Muscle of leg (tissue), 11 donors: Measurements from ENCODE around the gene LITAF. TPM values are rescaled to one million over a fixed set of nuclear protein-coding genes. Genes with fewer than 3 reads are reported as not detected.
"Not testable (repeated sequence)": the region's sequence is repeated elsewhere in the genome, so short reads cannot be mapped to it uniquely, and the experiment has no call there.

ENCODE experiments used
- DNase-seq: peaks from one replicate; pipeline ENCODE4 v3.0.0; 2013
- H3K27ac ChIP-seq: one replicate; pipeline ENCODE4 v1.5.1; 2013; ENCODE audit warnings: mild to moderate bottlenecking, low read length, control low read depth
- H3K27me3 ChIP-seq: one replicate; pipeline ENCODE4 v1.6.1; 2013; ENCODE audit warnings: low read length; ENCODE audit not compliant: control insufficient read depth, insufficient read depth
- H3K36me3 ChIP-seq: one replicate; pipeline ENCODE4 v1.6.1; 2013; ENCODE audit warnings: low read length; ENCODE audit not compliant: control insufficient read depth, insufficient read depth
- H3K4me1 ChIP-seq: one replicate; pipeline ENCODE4 v1.6.1; 2013; ENCODE audit warnings: low read length; ENCODE audit not compliant: control insufficient read depth, insufficient read depth
- H3K4me3 ChIP-seq: one replicate; pipeline ENCODE4 v1.5.1; 2013; ENCODE audit warnings: low read length, control low read depth
- H3K9me3 ChIP-seq: replicated peaks from 2 replicates; pipeline ENCODE4 v1.6.1; 2013; ENCODE audit warnings: low read depth, low read length; ENCODE audit not compliant: control insufficient read depth
- WGBS: methylation state at CpG from one replicate; pipeline ENCODE4 v1.1.5; 2013; ENCODE audit warnings: missing lambda C conversion rate; ENCODE audit not compliant: insufficient coverage; 5-methylcytosine and 5-hydroxymethylcytosine counted together
- polyA plus RNA-seq, 8 donors: library from polyadenylated mRNA; unstranded; fragments of 120-200 nt; gene quantifications; one replicate each; pipeline versions ENCODE4 v1.2.1 to v1.2.3, GENCODE V29; 2013; ENCODE audit warnings: inconsistent platforms in 1 of 8, low replicate concordance in 1 of 8; ENCODE audit not compliant: insufficient read length in 8 of 8, insufficient read depth in 1 of 8
- total RNA-seq: library from RNA; stranded (reverse); fragments of 120-200 nt; gene quantifications from one replicate; pipeline ENCODE4 v1.2.4, GENCODE V29; 2013

The LITAF gene
- total and polyA plus RNA-seq, 9 donors: 25.0 to 61.5 (median 45.7) TPM

DNA sequence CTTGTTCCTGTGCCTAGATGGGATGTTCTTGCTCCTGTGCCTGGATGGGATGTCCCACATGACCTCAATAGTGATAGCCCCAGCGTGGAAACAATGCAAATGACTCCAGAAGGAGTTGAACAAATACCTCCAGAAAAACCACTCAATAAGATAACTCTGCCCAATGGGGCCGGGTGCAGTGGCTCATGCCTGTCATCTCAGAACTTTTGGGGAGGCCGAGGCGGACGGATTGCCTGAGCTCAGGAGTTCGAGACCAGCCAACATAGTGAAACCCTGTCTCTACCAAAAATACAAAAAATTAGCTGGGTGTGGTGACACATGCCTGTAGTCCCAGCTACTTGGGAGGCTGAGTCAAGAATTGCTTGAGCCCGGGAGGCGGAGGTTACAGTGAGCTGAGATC is 15.2 kb upstream of the LITAF start:
- no peak for DNase-seq
- Histone ChIP-seq H3K27me3 (peaks cover 2% of the 10 kb centered on the region), H3K36me3 (no peaks in the 10 kb centered on the region), H3K27ac (no peak overlapping the region), H3K9me3 (no peaks in the 10 kb centered on the region), H3K4me1 (peaks cover 34% of the 10 kb centered on the region), H3K4me3 (no peak overlapping the region)
- WGBS: no CpG with 5 or more reads among the region's 8 CpGs

DNA sequence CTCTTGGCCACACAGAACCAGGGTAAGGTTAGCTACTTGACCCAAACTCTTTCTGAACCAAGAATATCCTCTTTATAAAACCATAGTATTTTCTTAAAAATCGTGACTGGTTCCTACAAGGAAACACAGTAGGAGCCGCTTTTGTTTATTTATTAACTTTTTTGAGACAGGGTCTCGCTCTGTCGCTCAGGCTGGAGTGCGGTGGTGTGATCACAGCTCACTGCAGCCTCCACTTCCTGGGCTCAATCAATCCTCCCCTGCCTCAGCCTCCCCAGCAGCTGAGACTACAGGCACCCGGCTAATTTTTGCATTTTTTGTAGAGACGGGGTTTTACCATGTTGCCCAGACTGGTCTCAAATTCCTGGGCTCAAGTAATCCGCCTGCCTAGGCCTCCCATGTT is 14.7 kb upstream of the LITAF start:
- Histone ChIP-seq H3K36me3 (no peaks in the 10 kb centered on the region), H3K4me1 (peaks cover 37% of the 10 kb centered on the region), H3K9me3 (no peaks in the 10 kb centered on the region), H3K4me3 (no peak overlapping the region), H3K27me3 (peaks cover 2% of the 10 kb centered on the region), H3K27ac (no peak overlapping the region)
- no peak for DNase-seq
- 95% methylated on average over 8 of the region's 8 CpGs for WGBS

DNA sequence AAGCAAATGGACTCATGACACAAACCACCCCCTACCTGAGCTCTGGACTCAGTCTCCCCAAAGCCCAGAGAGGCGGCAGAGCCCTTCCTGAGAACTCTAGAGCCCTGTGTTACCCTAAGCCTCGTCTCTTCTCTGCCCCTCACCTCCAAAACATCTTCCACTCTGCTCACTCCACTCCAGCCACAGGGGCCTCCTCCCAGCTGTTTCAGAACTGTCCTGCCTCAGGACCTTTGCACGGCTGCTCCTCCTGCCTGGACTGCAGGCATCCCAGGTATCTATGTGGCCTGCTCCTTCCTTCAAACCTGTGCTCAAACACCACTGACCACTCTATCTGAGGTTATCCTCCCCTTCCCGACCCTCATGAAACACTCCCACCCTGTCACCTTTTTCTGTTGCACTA is 12.9 kb upstream of the LITAF start:
- no peaks in the 10 kb centered on the region for H3K9me3 ChIP-seq
- peaks cover 2% of the 10 kb centered on the region for H3K27me3 ChIP-seq
- WGBS: 89% methylated on average over 3 of the region's 4 CpGs
- no peaks in the 10 kb centered on the region for H3K36me3 ChIP-seq
- H3K4me1 ChIP-seq: peaks cover 40% of the 10 kb centered on the region
- DNase-seq: no peak
- no peak overlapping the region for H3K27ac ChIP-seq
- H3K4me3 ChIP-seq: no peak overlapping the region

- H3K27me3 ChIP-seq: peaks cover 2% of the 10 kb centered on the region
- no peaks in the 10 kb centered on the region for H3K9me3 ChIP-seq
- peak; percentile 88 for DNase-seq
- WGBS: 29% methylated on average over 4 of the region's 14 CpGs
- H3K36me3 ChIP-seq: no peaks in the 10 kb centered on the region
- H3K4me1 ChIP-seq: peaks cover 30% of the 10 kb centered on the region
- H3K27ac ChIP-seq: peak overlapping the region; percentile 40
- H3K4me3 ChIP-seq: no peak overlapping the region
Measured at GRCh38 chr16:11597235-11598095, 10.7 kb upstream of the LITAF start.

- Histone ChIP-seq H3K27me3 (peaks cover 2% of the 10 kb centered on the region), H3K36me3 (no peaks in the 10 kb centered on the region), H3K4me3 (no peak overlapping the region), H3K4me1 (peaks cover 28% of the 10 kb centered on the region), H3K9me3 (no peaks in the 10 kb centered on the region), H3K27ac (no peak overlapping the region)
- 81% methylated on average over 3 of the region's 4 CpGs for WGBS
- DNase-seq: no peak
Measured at GRCh38 chr16:11596572-11597226, 10.0 kb upstream of the LITAF start.

DNA sequence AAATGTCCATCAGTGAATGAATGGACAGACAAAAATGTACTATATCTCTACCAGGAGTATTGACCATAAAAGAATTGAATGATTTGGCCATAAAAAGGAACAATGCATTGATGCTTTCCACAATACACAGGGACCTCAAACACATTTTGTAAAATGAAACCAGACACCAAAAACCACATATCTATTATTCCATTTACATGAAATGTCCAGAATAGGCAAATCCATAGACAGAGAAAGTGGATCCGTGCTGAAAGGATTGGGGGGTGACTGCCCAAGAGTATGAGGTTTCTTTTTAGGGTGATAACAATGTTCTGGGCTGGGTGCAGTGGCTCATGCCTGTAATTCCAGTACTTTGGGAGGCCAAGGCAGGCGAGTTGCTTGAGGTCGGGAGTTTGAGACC is 6.9 kb upstream of the LITAF start:
- Histone ChIP-seq H3K4me3 (no peak overlapping the region), H3K4me1 (peaks cover 28% of the 10 kb centered on the region), H3K36me3 (no peaks in the 10 kb centered on the region), H3K27ac (no peak overlapping the region), H3K9me3 (no peaks in the 10 kb centered on the region), H3K27me3 (peaks cover 2% of the 10 kb centered on the region)
- no peak for DNase-seq
- 78% methylated on average over 1 of the region's 3 CpGs for WGBS

DNA sequence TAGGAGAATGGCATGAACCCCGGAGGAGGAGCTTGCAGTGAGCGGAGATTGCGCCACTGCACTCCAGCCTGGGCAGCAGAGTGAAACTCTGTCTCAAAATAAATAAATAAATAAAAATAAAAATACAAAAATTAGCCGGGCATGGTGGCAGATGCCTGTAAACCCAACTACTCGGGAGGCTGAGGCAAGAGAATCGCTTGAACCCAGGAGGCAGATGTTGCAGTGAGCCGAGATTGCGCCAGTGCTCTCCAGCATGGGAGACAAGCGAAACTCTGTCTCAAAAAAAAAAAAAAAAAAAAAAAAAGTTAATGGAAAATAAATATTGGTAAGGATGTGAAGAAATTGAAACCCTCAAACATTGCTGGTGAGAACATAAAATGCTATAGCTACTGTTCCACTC is 6.4 kb upstream of the LITAF start:
- H3K27me3 ChIP-seq, H3K36me3 ChIP-seq, DNase-seq, H3K9me3 ChIP-seq, H3K27ac ChIP-seq, H3K4me3 ChIP-seq: not testable (repeated sequence)
- peaks cover 24% of the 10 kb centered on the region for H3K4me1 ChIP-seq
- WGBS: 84% methylated on average over 3 of the region's 9 CpGs

- not testable (repeated sequence) for H3K36me3 ChIP-seq, H3K9me3 ChIP-seq, H3K27ac ChIP-seq, DNase-seq, H3K4me3 ChIP-seq
- Histone ChIP-seq H3K27me3 (peaks cover 12% of the 10 kb centered on the region), H3K4me1 (peaks cover 17% of the 10 kb centered on the region)
- no CpG with 5 or more reads among the region's 5 CpGs for WGBS
Measured at GRCh38 chr16:11591630-11592029, 4.9 kb upstream of the LITAF start.

DNA sequence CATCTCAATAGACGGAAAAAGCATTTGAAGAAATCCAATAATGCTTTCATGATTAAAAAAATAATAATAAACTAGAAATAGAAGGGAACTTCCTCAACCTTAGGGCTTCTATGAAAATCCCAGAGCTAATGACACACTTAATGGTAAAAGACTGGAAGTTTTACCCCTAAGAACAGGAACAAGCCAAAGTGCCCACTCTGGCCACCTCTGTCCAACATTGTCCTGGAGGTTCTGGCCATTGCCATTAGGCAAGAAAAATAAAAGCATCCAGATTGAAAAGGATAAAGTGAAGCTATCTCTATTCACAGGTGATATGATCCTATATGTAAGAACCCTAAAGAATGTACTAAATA is 2.5 kb upstream of the LITAF start:
- peaks cover 21% of the 10 kb centered on the region for H3K27me3 ChIP-seq
- no peak for DNase-seq
- H3K4me1 ChIP-seq: peaks cover 18% of the 10 kb centered on the region
- no peak overlapping the region for H3K4me3 ChIP-seq
- H3K27ac ChIP-seq: no peak overlapping the region
- H3K36me3 ChIP-seq: no peaks in the 10 kb centered on the region
- WGBS: no CpG with 5 or more reads among the region's 1 CpG
- peaks cover 6% of the 10 kb centered on the region for H3K9me3 ChIP-seq

GRCh38 chr16:11588321-11589197 is 1.8 kb upstream of the LITAF start:
- Histone ChIP-seq H3K9me3 (peaks cover 6% of the 10 kb centered on the region), H3K36me3 (no peaks in the 10 kb centered on the region), H3K27ac (no peak overlapping the region), H3K4me3 (no peak overlapping the region), H3K27me3 (peaks cover 21% of the 10 kb centered on the region), H3K4me1 (peaks cover 18% of the 10 kb centered on the region)
- no peak for DNase-seq
- 80% methylated on average over 4 of the region's 7 CpGs for WGBS
